DND-41 (cell line): ENCODE measurements around the gene PLA2G2E.

Source experiments
- EZH2 ChIP-seq: IDR thresholded peaks from 3 replicates; pipeline ENCODE4 v1.6.1; 2012; ENCODE audit warnings: borderline replicate concordance, low read depth, mild to moderate bottlenecking, moderate library complexity, low read length, inconsistent platforms; ENCODE audit not compliant: severe bottlenecking
- TF ChIP-seq, protein P1 (sequence below): IDR thresholded peaks from 2 replicates; pipeline ENCODE4 v1.5.1; 2012; ENCODE audit warnings: borderline replicate concordance, low read length, moderate library complexity, mild to moderate bottlenecking; ENCODE audit not compliant: poor library complexity, severe bottlenecking; ENCODE audit errors: extremely low read depth

DNA sequence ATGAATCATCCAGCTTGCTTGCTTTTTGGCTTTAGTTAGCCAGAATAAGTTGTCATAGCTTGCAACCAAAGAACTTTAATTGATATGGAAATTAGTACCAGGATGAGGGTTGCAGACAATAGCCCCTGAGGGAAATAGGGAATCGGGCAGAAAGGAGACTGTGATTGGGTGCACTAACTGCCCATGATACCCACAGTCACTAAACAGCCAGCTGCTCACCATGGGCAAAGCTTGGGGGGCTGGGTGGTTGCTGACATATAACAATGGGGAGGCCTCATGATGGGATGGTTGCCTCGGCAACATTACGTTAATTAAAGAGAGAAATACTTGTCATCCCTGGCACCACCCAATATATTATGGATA is 17.8 kb upstream of the PLA2G2E start:
- TF ChIP-seq, protein P1, sequence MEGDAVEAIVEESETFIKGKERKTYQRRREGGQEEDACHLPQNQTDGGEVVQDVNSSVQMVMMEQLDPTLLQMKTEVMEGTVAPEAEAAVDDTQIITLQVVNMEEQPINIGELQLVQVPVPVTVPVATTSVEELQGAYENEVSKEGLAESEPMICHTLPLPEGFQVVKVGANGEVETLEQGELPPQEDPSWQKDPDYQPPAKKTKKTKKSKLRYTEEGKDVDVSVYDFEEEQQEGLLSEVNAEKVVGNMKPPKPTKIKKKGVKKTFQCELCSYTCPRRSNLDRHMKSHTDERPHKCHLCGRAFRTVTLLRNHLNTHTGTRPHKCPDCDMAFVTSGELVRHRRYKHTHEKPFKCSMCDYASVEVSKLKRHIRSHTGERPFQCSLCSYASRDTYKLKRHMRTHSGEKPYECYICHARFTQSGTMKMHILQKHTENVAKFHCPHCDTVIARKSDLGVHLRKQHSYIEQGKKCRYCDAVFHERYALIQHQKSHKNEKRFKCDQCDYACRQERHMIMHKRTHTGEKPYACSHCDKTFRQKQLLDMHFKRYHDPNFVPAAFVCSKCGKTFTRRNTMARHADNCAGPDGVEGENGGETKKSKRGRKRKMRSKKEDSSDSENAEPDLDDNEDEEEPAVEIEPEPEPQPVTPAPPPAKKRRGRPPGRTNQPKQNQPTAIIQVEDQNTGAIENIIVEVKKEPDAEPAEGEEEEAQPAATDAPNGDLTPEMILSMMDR, result no peak
- TF ChIP-seq EZH2, result no peak
